Measurements from ENCODE around the gene RNF10.

GRCh38 chr12:120598674-120599463 is 64.7 kb downstream of the RNF10 start:
- TF ChIP-seq EP300 (IDR thresholded peaks at IDR 0.05) = no peak
- TF ChIP-seq, protein P1, sequence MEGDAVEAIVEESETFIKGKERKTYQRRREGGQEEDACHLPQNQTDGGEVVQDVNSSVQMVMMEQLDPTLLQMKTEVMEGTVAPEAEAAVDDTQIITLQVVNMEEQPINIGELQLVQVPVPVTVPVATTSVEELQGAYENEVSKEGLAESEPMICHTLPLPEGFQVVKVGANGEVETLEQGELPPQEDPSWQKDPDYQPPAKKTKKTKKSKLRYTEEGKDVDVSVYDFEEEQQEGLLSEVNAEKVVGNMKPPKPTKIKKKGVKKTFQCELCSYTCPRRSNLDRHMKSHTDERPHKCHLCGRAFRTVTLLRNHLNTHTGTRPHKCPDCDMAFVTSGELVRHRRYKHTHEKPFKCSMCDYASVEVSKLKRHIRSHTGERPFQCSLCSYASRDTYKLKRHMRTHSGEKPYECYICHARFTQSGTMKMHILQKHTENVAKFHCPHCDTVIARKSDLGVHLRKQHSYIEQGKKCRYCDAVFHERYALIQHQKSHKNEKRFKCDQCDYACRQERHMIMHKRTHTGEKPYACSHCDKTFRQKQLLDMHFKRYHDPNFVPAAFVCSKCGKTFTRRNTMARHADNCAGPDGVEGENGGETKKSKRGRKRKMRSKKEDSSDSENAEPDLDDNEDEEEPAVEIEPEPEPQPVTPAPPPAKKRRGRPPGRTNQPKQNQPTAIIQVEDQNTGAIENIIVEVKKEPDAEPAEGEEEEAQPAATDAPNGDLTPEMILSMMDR (IDR thresholded peaks at IDR 0.05) = no peak
- no peak for TF ChIP-seq POLR2AphosphoS5 (IDR thresholded peaks at IDR 0.05)
- no peak for TF ChIP-seq POLR2A (IDR thresholded peaks at IDR 0.05; ENCODE audit: low read depth)

Measured in esophagus muscularis mucosa (tissue), 4 donors.